DOHH2 (cell line): ENCODE data around the gene PRR18.

ENCODE experiments used
- EZH2phosphoT487 ChIP-seq: fragments of 200-600 bp; sonication (generic); IDR thresholded peaks from 2 replicates; pipeline ENCODE4 v1.6.1; 2017; ENCODE audit warnings: borderline replicate concordance, mild to moderate bottlenecking, antibody characterized with exemption, low read length, moderate library complexity, mixed read lengths
- TF ChIP-seq, protein P1 (sequence below): fragments of 200-600 bp; sonication (generic); IDR thresholded peaks from one replicate; pipeline ENCODE4 v1.5.1; 2014; ENCODE audit warnings: antibody characterized with exemption, mild to moderate bottlenecking, low read depth, low read length; ENCODE audit not compliant: poor library complexity, severe bottlenecking

DNA sequence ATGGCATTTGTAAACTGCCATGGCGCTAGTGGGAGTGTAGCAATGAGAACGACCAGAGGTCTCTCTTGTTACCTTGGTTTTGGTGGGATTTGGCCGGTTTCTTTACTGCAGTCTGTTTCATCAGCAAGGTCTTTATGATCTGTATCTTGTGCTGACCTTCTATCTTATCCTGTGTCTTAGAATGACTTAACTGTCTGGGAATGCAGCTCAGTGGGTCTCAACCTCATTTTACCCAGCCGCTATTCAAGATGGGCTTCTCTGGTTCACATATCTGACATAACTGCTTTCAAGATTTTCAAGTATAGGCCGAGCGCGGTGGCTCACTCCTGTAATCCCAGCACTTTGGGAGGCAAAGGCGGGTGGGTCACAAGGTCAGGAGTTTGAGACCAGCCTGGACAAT lies 36.0 kb upstream of the PRR18 start:
- TF ChIP-seq, protein P1, sequence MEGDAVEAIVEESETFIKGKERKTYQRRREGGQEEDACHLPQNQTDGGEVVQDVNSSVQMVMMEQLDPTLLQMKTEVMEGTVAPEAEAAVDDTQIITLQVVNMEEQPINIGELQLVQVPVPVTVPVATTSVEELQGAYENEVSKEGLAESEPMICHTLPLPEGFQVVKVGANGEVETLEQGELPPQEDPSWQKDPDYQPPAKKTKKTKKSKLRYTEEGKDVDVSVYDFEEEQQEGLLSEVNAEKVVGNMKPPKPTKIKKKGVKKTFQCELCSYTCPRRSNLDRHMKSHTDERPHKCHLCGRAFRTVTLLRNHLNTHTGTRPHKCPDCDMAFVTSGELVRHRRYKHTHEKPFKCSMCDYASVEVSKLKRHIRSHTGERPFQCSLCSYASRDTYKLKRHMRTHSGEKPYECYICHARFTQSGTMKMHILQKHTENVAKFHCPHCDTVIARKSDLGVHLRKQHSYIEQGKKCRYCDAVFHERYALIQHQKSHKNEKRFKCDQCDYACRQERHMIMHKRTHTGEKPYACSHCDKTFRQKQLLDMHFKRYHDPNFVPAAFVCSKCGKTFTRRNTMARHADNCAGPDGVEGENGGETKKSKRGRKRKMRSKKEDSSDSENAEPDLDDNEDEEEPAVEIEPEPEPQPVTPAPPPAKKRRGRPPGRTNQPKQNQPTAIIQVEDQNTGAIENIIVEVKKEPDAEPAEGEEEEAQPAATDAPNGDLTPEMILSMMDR, result no peak
- no peak for TF ChIP-seq EZH2phosphoT487
